Inflammatory macrophage (primary cell): ENCODE data around the gene PPM1M.

Experiments used
- DNase-seq, 2 donors: peaks; one replicate each; pipeline ENCODE4 v3.0.0-alpha.2; 2020 to 2022

Gene PPM1M

DNA sequence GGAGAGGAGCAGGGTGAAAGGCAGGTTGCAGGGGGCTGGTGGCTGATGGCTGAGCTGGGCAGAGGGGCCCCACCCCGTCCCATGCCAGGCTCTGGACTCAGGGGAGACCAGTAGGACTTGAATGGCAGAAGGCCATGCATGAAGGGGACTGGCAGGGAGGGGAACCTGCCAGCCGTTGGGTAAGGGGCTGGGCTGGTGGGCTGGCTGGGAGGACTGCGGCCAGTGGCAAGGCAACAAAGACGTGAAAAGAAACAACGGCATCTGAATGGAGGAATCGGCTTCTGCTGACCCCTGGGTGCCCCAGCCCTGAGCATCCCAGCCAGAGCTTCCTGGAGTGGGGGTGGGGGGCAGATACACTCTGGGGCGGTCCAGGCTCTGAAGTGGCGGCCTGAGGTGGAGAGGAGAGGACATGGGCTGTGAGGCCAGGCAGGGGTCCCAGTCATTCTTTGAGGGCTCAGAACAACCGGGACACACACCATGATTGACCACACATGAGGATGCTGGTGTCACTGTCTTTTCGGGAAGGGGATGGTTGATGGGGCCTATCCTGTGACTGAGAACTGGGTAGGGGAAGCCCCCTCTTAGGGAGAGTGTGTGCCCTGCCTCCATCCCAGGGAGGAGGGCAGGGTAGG, 53.8 kb downstream of the PPM1M start:
- DNase-seq = no peak
